Prostate gland (tissue), 2 donors: Measurements from ENCODE around the gene MAF. TPM values are rescaled to one million over a fixed set of nuclear protein-coding genes. Genes with fewer than 3 reads are reported as not detected.

ENCODE experiments used
- DNase-seq: peaks from one replicate; pipeline ENCODE4 v3.0.0-alpha.2; 2019; ENCODE audit warnings: low spot score
- H3K27ac ChIP-seq, 2 donors: fragments of 200-600 bp; sonication (generic); 2 replicates each; pipeline ENCODE4 v1.5.1; 2017 to 2019
- H3K27me3 ChIP-seq: fragments of 200-600 bp; sonication (generic); replicated peaks from 2 replicates; pipeline ENCODE4 v1.5.1; 2019; ENCODE audit not compliant: insufficient read depth
- H3K36me3 ChIP-seq, 2 donors: fragments of 200-600 bp; sonication (generic); 1 replicate in 1 of 2; 2 replicates in 1 of 2; pipeline versions ENCODE4 v1.5.1 to v1.8.1; 2017 to 2019
- H3K4me1 ChIP-seq: fragments of 200-600 bp; sonication (generic); replicated peaks from 2 replicates; pipeline ENCODE4 v1.5.1; 2019
- H3K4me3 ChIP-seq, 2 donors: fragments of 200-600 bp; sonication (generic); 2 replicates each; pipeline ENCODE4 v1.5.1; 2017 to 2019
- H3K9me3 ChIP-seq: fragments of 200-600 bp; sonication (generic); 2 replicates; pipeline ENCODE4 v1.5.1; 2017
- POLR2A ChIP-seq: fragments of 450-650 bp; IDR thresholded peaks from one replicate; pipeline ENCODE4 v1.6.1; 2016; ENCODE audit warnings: antibody characterized with exemption, mild to moderate bottlenecking
- POLR2AphosphoS5 ChIP-seq: sonication (generic); formaldehyde crosslinking; IDR thresholded peaks from one replicate; pipeline ENCODE4 v1.6.1; 2017; ENCODE audit warnings: antibody characterized with exemption
- whole genome bisulfite sequencing: methylation state at CpG from one replicate; pipeline ENCODE4 v1.1.5; 2018; 5-methylcytosine and 5-hydroxymethylcytosine counted together
- intact Hi-C: fragments of 100-400 bp; cut with DNase I; formaldehyde crosslinking; loops from one replicate; pipeline ENCODE4 v1.14.2; 2022
- total RNA-seq, 2 donors: library from RNA; depleted of rRNA; stranded (reverse); fragments of >200 nt; gene quantifications; one replicate each; pipeline ENCODE4 v1.1.0, GENCODE V29; 2016
- TF ChIP-seq, protein P1 (sequence below), 4 experiments: fragments of 200-600 bp in 2 of 4; fragments of 450-650 bp in 2 of 4; sonication (generic) in 2 of 4; IDR thresholded peaks; 1 replicate in 3 of 4; 2 replicates in 1 of 4; pipeline ENCODE4 v1.5.1; 2016 to 2019; ENCODE audit warnings: antibody characterized with exemption in 4 of 4, mild to moderate bottlenecking in 2 of 4, moderate library complexity in 2 of 4

MAF gene
- total RNA-seq, 2 donors from 2014 or later, result 91.4 to 131 TPM

DNA sequence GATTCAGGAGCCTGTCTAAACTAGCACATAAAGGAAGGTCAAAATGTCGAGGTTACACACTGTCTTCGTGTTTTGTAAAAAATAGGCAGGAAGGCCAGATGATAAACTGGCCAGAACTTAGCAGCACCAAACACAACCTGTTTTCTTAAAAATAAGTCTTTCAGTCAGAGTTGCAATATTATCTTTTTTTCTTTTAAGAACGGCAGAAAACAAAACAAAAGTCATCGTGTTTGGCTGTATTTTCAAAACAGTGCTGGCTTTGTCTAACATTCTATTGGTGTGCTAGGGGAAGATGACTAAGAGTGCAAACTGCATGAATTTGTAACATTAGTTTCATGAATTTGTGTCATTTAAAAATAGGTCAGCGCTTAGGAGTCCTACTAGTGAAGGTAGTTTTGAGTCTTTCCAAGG, 5.3 kb downstream of the MAF start:
- H3K4me3 ChIP-seq, result peak overlapping the region; percentile 76 to 94
- TF ChIP-seq POLR2A, result no peak
- TF ChIP-seq, protein P1, sequence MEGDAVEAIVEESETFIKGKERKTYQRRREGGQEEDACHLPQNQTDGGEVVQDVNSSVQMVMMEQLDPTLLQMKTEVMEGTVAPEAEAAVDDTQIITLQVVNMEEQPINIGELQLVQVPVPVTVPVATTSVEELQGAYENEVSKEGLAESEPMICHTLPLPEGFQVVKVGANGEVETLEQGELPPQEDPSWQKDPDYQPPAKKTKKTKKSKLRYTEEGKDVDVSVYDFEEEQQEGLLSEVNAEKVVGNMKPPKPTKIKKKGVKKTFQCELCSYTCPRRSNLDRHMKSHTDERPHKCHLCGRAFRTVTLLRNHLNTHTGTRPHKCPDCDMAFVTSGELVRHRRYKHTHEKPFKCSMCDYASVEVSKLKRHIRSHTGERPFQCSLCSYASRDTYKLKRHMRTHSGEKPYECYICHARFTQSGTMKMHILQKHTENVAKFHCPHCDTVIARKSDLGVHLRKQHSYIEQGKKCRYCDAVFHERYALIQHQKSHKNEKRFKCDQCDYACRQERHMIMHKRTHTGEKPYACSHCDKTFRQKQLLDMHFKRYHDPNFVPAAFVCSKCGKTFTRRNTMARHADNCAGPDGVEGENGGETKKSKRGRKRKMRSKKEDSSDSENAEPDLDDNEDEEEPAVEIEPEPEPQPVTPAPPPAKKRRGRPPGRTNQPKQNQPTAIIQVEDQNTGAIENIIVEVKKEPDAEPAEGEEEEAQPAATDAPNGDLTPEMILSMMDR (IDR thresholded peaks at IDR 0.05), result no peak
- no peak for TF ChIP-seq POLR2AphosphoS5
- no peaks in the 10 kb centered on the region for H3K36me3 ChIP-seq
- H3K27me3 ChIP-seq, result no peaks in the 10 kb centered on the region
- no peak for DNase-seq
- no peaks in the 10 kb centered on the region for H3K4me1 ChIP-seq
- intact Hi-C loops, result no loop called here
- no peaks in the 10 kb centered on the region for H3K9me3 ChIP-seq
- peak overlapping the region; percentile 52 to 84 for H3K27ac ChIP-seq
- 55% methylated on average over 5 of the region's 5 CpGs for WGBS

DNA sequence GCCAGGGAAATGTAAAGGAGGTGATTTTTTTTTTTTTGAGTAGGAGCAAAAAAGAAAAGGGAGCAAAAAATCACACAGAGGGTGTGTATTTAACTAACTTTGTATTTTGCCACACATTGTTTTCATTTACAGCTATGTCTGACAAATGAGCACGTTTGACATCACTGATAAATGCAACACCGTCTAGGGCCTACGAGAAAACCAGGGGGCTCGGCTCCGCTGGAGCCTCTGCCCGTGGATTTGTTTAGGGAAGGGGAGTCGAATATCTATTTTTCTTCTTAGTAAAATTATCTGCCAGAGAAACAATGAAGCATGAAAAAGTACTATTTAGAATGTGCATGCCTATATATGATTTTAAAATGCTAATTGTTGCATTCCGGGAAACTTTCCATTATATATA, 6.8 kb downstream of the MAF start:
- no peak overlapping the region for H3K4me3 ChIP-seq
- TF ChIP-seq POLR2AphosphoS5, result no peak
- TF ChIP-seq, protein P1 (IDR thresholded peaks at IDR 0.05), result no peak
- no peak for TF ChIP-seq POLR2A

GRCh38 chr16:79593074-79593531, 7.4 kb downstream of the MAF start:
- Histone ChIP-seq H3K27me3 (no peaks in the 10 kb centered on the region), H3K9me3 (no peaks in the 10 kb centered on the region), H3K27ac (peak overlapping the region; percentile 6 to 51), H3K4me1 (no peaks in the 10 kb centered on the region), H3K4me3 (no peak overlapping the region), H3K36me3 (no peaks in the 10 kb centered on the region)
- WGBS, result 78% methylated on average over 7 of the region's 7 CpGs
- no peak for TF ChIP-seq POLR2A
- TF ChIP-seq, protein P1 (IDR thresholded peaks at IDR 0.05), result no peak
- no peak for TF ChIP-seq POLR2AphosphoS5
- intact Hi-C loops, result no loop called here
- no peak for DNase-seq

More for the DNA sequence above, 6.8 kb downstream of the MAF start:
- DNase-seq, result no peak
- Histone ChIP-seq H3K27me3 (no peaks in the 10 kb centered on the region), H3K4me1 (no peaks in the 10 kb centered on the region), H3K36me3 (no peaks in the 10 kb centered on the region), H3K27ac (peak overlapping the region in 1 of 2 donors; percentile 51), H3K9me3 (no peaks in the 10 kb centered on the region)
- 93% methylated on average over 8 of the region's 8 CpGs for WGBS
- intact Hi-C loops, result no loop called here

DNA sequence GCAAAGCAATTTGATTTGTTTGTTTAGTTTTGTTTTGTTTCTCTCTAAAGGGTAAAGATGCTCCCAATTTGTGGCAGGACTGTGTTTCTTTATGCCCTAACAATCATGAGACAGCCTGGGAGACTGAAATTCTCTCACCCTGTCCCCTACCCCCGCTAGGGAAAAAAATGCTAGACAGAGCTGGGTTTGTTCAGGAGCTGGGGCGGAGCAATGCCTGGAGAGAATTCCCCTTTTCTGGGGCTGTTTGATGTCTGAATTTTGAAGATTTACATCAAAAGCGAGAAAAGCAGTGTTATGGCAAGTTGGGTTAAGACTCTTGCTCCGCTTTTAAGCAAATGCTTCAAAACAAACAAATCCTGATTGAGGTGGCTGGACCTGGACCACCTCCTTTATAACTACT, 8.4 kb downstream of the MAF start:
- intact Hi-C loops, result no loop called here
- Histone ChIP-seq H3K9me3 (no peaks in the 10 kb centered on the region), H3K4me1 (peaks cover 3% of the 10 kb centered on the region), H3K36me3 (no peaks in the 10 kb centered on the region), H3K27ac (peak overlapping the region in 1 of 2 donors; percentile 51), H3K4me3 (no peak overlapping the region), H3K27me3 (no peaks in the 10 kb centered on the region)
- no peak for DNase-seq
- 90% methylated on average over 4 of the region's 4 CpGs for WGBS
- TF ChIP-seq, protein P1 (IDR thresholded peaks at IDR 0.05), result no peak
- no peak for TF ChIP-seq POLR2AphosphoS5
- TF ChIP-seq POLR2A, result no peak

DNA sequence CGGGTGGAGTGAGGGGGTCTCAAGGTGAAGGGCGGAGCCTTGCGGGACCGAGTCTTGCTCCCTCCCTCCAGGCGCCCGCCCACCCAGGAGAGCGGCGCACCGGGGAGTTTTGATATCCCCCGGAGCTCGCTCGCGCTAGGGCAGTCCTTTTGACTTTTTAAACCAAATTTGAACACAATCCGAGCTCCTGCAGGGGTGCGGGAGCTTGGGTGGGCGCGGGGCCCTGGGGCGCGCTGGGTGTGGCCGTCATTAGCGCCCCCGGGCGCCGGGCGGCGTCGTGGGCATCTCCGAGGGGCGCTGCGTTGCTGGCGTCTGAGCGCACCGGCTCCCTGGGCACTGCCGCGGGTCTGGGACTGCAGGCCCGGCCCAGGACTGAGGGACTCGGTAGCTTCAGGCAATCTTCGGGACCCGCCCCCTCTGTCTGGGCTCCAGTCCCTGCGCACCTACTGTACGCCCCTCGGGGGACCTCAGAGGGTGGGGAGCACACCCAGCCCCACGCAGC, 10.9 kb downstream of the MAF start:
- Histone ChIP-seq H3K27ac (peak overlapping the region; percentile 23 to 41), H3K4me1 (peaks cover 3% of the 10 kb centered on the region), H3K9me3 (no peaks in the 10 kb centered on the region), H3K36me3 (no peaks in the 10 kb centered on the region), H3K27me3 (no peaks in the 10 kb centered on the region), H3K4me3 (peak overlapping the region; percentile 20 to 22)
- 11% methylated on average over 43 of the region's 43 CpGs for WGBS
- TF ChIP-seq, protein P1 (IDR thresholded peaks at IDR 0.05), result no peak
- TF ChIP-seq POLR2AphosphoS5 (no peak), POLR2A (no peak)
- intact Hi-C loops, result no loop called here
- DNase-seq, result no peak
